Measurements from ENCODE around the gene KRTAP12-1. TPM values are rescaled to one million over a fixed set of nuclear protein-coding genes. Genes with fewer than 3 reads are reported as not detected.
"Not testable (repeated sequence)": the region's sequence is repeated elsewhere in the genome, so short reads cannot be mapped to it uniquely, and the experiment has no call there.

The KRTAP12-1 gene
- total RNA-seq, 1 donor from 2014 or later: not detected

GRCh38 chr21:44694776-44695175, 12.8 kb upstream of the KRTAP12-1 start:
- Histone ChIP-seq H3K27me3 (ENCODE audit: control insufficient read depth, insufficient read depth, low read length) (no peaks in the 10 kb centered on the region), H3K36me3 (ENCODE audit: control insufficient read depth, insufficient read depth, low read length) (no peaks in the 10 kb centered on the region), H3K4me3 (ENCODE audit: low read depth, low read length) (no peak overlapping the region)
- FAIRE-seq (no peak), DNase-seq (ENCODE audit: low read depth) (no peak)
- TF ChIP-seq, protein P1, sequence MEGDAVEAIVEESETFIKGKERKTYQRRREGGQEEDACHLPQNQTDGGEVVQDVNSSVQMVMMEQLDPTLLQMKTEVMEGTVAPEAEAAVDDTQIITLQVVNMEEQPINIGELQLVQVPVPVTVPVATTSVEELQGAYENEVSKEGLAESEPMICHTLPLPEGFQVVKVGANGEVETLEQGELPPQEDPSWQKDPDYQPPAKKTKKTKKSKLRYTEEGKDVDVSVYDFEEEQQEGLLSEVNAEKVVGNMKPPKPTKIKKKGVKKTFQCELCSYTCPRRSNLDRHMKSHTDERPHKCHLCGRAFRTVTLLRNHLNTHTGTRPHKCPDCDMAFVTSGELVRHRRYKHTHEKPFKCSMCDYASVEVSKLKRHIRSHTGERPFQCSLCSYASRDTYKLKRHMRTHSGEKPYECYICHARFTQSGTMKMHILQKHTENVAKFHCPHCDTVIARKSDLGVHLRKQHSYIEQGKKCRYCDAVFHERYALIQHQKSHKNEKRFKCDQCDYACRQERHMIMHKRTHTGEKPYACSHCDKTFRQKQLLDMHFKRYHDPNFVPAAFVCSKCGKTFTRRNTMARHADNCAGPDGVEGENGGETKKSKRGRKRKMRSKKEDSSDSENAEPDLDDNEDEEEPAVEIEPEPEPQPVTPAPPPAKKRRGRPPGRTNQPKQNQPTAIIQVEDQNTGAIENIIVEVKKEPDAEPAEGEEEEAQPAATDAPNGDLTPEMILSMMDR (IDR thresholded peaks at IDR 0.05; ENCODE audit: insufficient read depth, low read length, severe bottlenecking): no peak

GRCh38 chr21:44692798-44693512, 11.0 kb upstream of the KRTAP12-1 start:
- no peaks in the 10 kb centered on the region for H3K27me3 ChIP-seq (ENCODE audit: control insufficient read depth, insufficient read depth, low read length)
- H3K4me3 ChIP-seq (ENCODE audit: low read depth, low read length): no peak overlapping the region

DNA sequence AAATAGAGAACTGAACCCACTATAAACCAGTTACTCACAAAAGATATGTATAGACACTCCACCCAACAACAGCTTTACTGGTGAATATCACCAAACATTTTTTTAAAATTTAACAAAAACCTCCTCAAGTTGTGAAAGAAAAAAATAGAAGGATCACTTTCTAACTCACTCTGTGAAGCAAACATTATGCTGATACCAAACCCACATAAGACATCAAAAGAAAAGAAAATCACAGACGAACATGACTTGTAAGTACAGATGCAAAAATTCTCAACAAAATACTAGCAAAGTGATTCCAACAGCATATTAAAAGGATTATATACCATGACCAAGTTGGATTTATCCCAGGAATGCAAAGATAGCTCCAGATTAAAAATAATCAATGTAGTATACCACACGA, 9.7 kb upstream of the KRTAP12-1 start:
- FAIRE-seq: no peak
- TF ChIP-seq, protein P1 (IDR thresholded peaks at IDR 0.05; ENCODE audit: insufficient read depth, low read length, severe bottlenecking): no peak
- no peak for DNase-seq (ENCODE audit: low read depth)
- no peaks in the 10 kb centered on the region for H3K27me3 ChIP-seq (ENCODE audit: control insufficient read depth, insufficient read depth, low read length)
- H3K36me3 ChIP-seq (ENCODE audit: control insufficient read depth, insufficient read depth, low read length): no peaks in the 10 kb centered on the region
- H3K4me3 ChIP-seq (ENCODE audit: low read depth, low read length): no peak overlapping the region

More at GRCh38 chr21:44692798-44693512, 11.0 kb upstream of the KRTAP12-1 start:
- DNase-seq (ENCODE audit: low read depth): no peak
- no peak for FAIRE-seq
- H3K36me3 ChIP-seq (ENCODE audit: control insufficient read depth, insufficient read depth, low read length): no peaks in the 10 kb centered on the region
- TF ChIP-seq, protein P1 (IDR thresholded peaks at IDR 0.05; ENCODE audit: insufficient read depth, low read length, severe bottlenecking): no peak

DNA sequence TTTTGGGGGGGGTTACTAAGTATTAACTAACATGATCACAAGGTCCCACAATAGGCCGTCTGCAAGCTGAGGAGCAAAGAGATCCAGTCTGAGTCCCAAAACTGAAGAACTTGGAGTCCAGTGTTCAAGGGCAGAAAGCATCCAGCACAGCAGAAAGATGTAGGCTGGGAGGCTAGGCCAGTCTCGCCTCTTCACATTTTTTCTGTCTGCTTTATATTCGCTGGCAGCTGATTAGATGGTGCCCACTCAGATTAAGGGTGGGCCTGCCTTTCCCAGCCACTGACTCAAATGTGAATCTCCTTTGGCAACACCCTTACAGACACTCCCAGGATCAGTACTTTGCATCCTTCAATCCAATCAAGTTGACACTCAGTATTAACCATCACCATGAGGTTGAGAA, 7.8 kb upstream of the KRTAP12-1 start:
- FAIRE-seq; H3K27me3 ChIP-seq (ENCODE audit: control insufficient read depth, insufficient read depth, low read length): not testable (repeated sequence)

DNA sequence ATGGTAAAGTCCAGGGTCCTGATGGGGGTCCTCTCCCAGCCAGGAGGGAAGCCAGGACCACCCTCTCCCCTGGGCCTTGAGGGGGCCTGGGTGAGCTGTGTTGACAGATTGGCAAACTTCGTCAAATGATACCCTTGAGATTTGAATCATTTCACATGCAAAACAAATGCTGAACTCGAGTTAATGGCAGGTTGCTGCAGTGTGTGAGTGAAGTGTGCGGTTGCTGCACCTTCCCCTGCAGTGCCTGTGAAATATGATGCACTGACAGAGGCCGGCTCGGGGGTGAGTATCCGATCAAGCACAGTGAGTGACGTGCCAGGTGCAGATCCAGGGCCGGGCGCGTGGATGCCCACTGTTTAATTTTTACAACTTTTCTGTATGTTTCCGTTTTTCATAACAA, 5.7 kb upstream of the KRTAP12-1 start:
- DNase-seq (ENCODE audit: low read depth): no peak
- Histone ChIP-seq H3K4me3 (ENCODE audit: low read depth, low read length) (no peak overlapping the region), H3K36me3 (ENCODE audit: control insufficient read depth, insufficient read depth, low read length) (no peaks in the 10 kb centered on the region), H3K27me3 (ENCODE audit: control insufficient read depth, insufficient read depth, low read length) (no peaks in the 10 kb centered on the region)
- TF ChIP-seq, protein P1 (IDR thresholded peaks at IDR 0.05; ENCODE audit: insufficient read depth, low read length, severe bottlenecking): no peak
- no peak for FAIRE-seq

More for the DNA sequence above, 7.8 kb upstream of the KRTAP12-1 start:
- H3K36me3 ChIP-seq (ENCODE audit: control insufficient read depth, insufficient read depth, low read length); DNase-seq (ENCODE audit: low read depth); H3K4me3 ChIP-seq (ENCODE audit: low read depth, low read length): not testable (repeated sequence)

DNA sequence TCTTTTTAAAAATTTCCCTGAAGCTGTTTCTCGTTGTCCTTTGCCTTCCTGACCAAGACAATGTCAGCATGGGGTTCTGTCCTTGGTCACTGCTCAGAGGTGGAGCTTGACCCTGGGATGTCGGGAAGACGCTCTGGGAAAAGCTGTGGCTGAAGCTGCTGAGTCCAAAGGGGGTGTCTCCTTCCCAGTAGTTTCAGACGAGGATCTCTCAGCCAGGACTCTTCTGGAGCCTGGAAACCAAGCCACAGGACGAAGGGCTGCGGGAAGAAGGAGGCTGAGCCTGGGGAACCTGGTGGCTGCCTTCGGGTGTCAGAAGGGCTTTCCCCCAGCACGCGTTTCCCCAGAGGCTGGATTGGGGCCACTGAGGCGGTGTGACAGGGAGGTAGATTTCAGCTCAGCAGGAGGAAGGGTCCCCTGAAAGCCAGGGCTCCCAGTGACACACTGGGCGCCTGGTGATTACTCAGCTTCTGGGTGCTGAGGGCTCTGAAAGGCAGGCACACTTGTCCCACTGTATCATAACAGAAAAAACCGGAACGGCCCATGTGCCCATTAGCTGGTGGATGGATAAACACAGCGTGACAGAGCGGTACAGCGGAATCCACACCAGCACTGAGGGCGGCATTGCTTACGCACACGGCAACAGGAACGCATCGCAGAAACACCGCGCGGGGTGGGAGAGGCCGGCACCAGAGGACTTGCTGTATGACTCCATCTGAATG, 5.0 kb upstream of the KRTAP12-1 start:
- no peaks in the 10 kb centered on the region for H3K27me3 ChIP-seq (ENCODE audit: control insufficient read depth, insufficient read depth, low read length)
- FAIRE-seq: no peak
- no peak overlapping the region for H3K4me3 ChIP-seq (ENCODE audit: low read depth, low read length)
- DNase-seq (ENCODE audit: low read depth): no peak
- H3K36me3 ChIP-seq (ENCODE audit: control insufficient read depth, insufficient read depth, low read length): no peaks in the 10 kb centered on the region
- TF ChIP-seq, protein P1 (IDR thresholded peaks at IDR 0.05; ENCODE audit: insufficient read depth, low read length, severe bottlenecking): no peak

Data from bronchial epithelial cell (primary cell).